ENCODE measurements around the gene SCLT1.

DNA sequence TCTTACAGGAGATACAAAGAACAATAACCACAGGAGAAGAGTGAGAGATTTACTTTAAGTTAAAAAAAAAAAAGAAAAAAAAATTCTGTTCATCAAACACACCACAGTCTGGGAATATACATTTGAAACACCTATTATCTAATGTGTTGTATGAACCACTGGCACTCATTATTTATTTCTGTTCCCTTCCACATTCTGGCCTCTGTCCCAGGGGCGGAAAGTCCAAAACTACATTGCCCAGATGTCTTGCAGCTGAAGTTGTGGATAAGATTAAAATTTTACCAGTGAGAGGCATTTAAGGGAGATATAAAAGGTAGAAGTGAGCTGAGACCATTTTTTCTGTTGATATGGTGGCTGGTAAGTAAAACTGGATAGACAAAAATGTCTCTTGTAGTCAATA is 56.2 kb downstream of the SCLT1 start:
- TF ChIP-seq, protein P1, sequence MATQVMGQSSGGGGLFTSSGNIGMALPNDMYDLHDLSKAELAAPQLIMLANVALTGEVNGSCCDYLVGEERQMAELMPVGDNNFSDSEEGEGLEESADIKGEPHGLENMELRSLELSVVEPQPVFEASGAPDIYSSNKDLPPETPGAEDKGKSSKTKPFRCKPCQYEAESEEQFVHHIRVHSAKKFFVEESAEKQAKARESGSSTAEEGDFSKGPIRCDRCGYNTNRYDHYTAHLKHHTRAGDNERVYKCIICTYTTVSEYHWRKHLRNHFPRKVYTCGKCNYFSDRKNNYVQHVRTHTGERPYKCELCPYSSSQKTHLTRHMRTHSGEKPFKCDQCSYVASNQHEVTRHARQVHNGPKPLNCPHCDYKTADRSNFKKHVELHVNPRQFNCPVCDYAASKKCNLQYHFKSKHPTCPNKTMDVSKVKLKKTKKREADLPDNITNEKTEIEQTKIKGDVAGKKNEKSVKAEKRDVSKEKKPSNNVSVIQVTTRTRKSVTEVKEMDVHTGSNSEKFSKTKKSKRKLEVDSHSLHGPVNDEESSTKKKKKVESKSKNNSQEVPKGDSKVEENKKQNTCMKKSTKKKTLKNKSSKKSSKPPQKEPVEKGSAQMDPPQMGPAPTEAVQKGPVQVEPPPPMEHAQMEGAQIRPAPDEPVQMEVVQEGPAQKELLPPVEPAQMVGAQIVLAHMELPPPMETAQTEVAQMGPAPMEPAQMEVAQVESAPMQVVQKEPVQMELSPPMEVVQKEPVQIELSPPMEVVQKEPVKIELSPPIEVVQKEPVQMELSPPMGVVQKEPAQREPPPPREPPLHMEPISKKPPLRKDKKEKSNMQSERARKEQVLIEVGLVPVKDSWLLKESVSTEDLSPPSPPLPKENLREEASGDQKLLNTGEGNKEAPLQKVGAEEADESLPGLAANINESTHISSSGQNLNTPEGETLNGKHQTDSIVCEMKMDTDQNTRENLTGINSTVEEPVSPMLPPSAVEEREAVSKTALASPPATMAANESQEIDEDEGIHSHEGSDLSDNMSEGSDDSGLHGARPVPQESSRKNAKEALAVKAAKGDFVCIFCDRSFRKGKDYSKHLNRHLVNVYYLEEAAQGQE (IDR thresholded peaks at IDR 0.05; ENCODE audit: insufficient read depth in 1 of 2, low read depth in 2 of 2, low read length in 2 of 2) = no peak
- no peak for TF ChIP-seq POLR2AphosphoS5 (IDR thresholded peaks at IDR 0.05; ENCODE audit: low read depth, low read length)
